ENCODE measurements around the gene CACFD1. TPM values are rescaled to one million over a fixed set of nuclear protein-coding genes. Genes with fewer than 3 reads are reported as not detected.

CACFD1 gene
- total RNA-seq: 5.7 and 8.6 TPM in 2 replicates

GRCh38 chr9:133459476-133460404, at the start of gene CACFD1:
CACFD1 (plus strand) TSS chr9:133459978; CDS start chr9:133460067, 89 bp downstream.

GRCh38 chr9:133417541-133418461, 42.0 kb upstream of the CACFD1 start, which contains the start of gene REXO4:
REXO4 (minus strand) TSS chr9:133418010; CDS start chr9:133417844, 166 bp downstream.

GRCh38 chr9:133421615-133422542, 37.9 kb upstream of the CACFD1 start, which contains the start of gene ADAMTS13:
ADAMTS13 (plus strand) TSS chr9:133422367; CDS start chr9:133422444, 77 bp downstream.

GRCh38 chr9:133478851-133479711, 19.3 kb downstream of the CACFD1 start, which contains the start of gene SLC2A6:
SLC2A6 (minus strand) TSS chr9:133479099; CDS start chr9:133479059, 40 bp downstream.

Other genes starting within 250 kb of the CACFD1 start
- 0.42 and 0.71 TPM in 2 replicates for gene ABO, start 184.8 kb upstream of the CACFD1 start, total RNA-seq
- 22.1 and 24.1 TPM in 2 replicates for gene SURF6, start 123.8 kb upstream of the CACFD1 start, total RNA-seq
- gene MED22, start 111.8 kb upstream of the CACFD1 start, total RNA-seq: 18.7 and 22.9 TPM in 2 replicates
- 3,025 and 3,439 TPM in 2 replicates for gene RPL7A, start 111.8 kb upstream of the CACFD1 start, total RNA-seq
- 26.6 and 37.2 TPM in 2 replicates for gene SURF1, start 103.5 kb upstream of the CACFD1 start, total RNA-seq
- 25.5 and 42.5 TPM in 2 replicates for gene SURF2, start 103.4 kb upstream of the CACFD1 start, total RNA-seq
- 148 and 215 TPM in 2 replicates for gene SURF4, start 83.9 kb upstream of the CACFD1 start, total RNA-seq
- 0.79 TPM in 1 of 2 replicates, not detected in the other for gene STKLD1, start 83.6 kb upstream of the CACFD1 start, total RNA-seq
- 26.4 and 29.1 TPM in 2 replicates for gene REXO4, start 42.0 kb upstream of the CACFD1 start, total RNA-seq
- gene ADAMTS13, start 37.6 kb upstream of the CACFD1 start, total RNA-seq: 0.56 and 1.6 TPM in 2 replicates
- 15.5 and 19.6 TPM in 2 replicates for gene SLC2A6, start 19.1 kb downstream of the CACFD1 start, total RNA-seq
- not detected in 2 replicates for gene MYMK, start 65.0 kb downstream of the CACFD1 start, total RNA-seq
- not detected in 2 replicates for gene ADAMTSL2, start 74.7 kb downstream of the CACFD1 start, total RNA-seq
- gene FAM163B, start 149.4 kb downstream of the CACFD1 start, total RNA-seq: not detected in 2 replicates
- not detected in 2 replicates for gene DBH, start 176.4 kb downstream of the CACFD1 start, total RNA-seq